ENCODE results near the gene SFXN1. TPM values are rescaled to one million over a fixed set of nuclear protein-coding genes. Genes with fewer than 3 reads are reported as not detected.

Gene SFXN1
- total and polyA plus RNA-seq, 4 experiments from 2014 or later: 75.9 to 111 (median 91.6) TPM

GRCh38 chr5:175465282-175465681, 13.1 kb upstream of the SFXN1 start:
- CTCF ChIA-PET (ENCODE audit: partially characterized antibody): interaction anchor here (0.7 to 2.8 kb wide), 32 partner anchors 9 to 254 kb away, joined by 3 to 45 read pairs (median 5); partner anchors contain the start of genes DRD1 and SFXN1
- POLR2A ChIA-PET (ENCODE audit: partially characterized antibody): interaction anchor here (1.2 to 5.9 kb wide), 3 partner anchors 12 to 52 kb away, joined by 3 to 42 read pairs (median 5); partner anchors contain the start of gene SFXN1
- Histone ChIP-seq H3K27ac (ENCODE audit: low read depth, low read length) (no peak overlapping the region), H3K9me3 (ENCODE audit: control insufficient read depth in 1 of 2, low read length in 2 of 2) (no peaks in the 10 kb centered on the region), H3K27me3 (ENCODE audit: insufficient read depth, low read length) (no peaks in the 10 kb centered on the region), H3K4me1 (ENCODE audit: insufficient read depth, low read length) (peaks cover 4% of the 10 kb centered on the region), H3K4me3 (ENCODE audit: low read length in 2 of 2) (no peak overlapping the region), H3K36me3 (ENCODE audit: insufficient read depth, low read length) (no peaks in the 10 kb centered on the region)
- Mint-ChIP-seq H3K4me1 (peaks cover 5 to 10% (median 6%) of the 10 kb centered on the region in 4 donors), H3K27ac (no peak overlapping the region), H3K27me3 (peaks cover 0 to 5% of the 10 kb centered on the region in 2 donors), H3K36me3 (no peaks in the 10 kb centered on the region), H3K4me3 (no peak overlapping the region), H3K9me3 (no peaks in the 10 kb centered on the region)
- intact Hi-C loops (cut with micrococcal nuclease): loop anchor here (2.0 kb wide), 1 partner anchor 14 kb away; the partner anchor contains the start of gene SFXN1
- DNase-seq: no peak

DNA sequence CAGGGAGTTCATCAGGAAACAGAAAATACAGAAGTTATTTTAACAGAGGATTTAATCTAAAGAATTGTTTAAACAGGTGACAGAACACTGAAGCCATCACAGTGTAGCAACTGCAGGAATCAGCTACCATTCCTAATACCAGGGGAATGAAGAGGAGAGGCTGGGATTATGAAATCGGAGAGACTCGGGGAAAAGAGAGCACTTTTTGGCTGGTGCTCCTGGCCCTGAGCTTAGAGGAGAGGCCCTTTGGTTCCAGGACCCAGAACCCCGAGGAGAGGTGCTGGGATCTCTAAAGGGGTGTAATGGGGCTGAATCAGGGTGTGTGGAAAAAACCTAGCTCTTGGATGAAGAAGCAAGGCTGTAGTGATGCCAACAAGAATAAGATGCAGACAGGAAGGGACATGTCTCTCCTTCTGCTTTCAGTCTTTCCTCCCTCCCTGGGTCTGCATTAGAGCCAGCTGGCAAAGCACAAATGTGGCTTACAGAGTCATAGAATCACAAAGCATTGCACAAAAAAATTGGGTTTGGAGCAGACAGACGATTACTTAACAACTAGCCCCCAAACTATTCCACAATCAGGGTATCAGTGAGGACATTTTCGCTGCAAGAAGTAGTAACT, 11.6 kb upstream of the SFXN1 start:
- Mint-ChIP-seq H3K27me3 (peaks cover 0 to 4% of the 10 kb centered on the region in 2 donors), H3K4me1 (peaks cover 5 to 15% (median 7%) of the 10 kb centered on the region in 4 donors), H3K9me3 (no peaks in the 10 kb centered on the region), H3K36me3 (no peaks in the 10 kb centered on the region), H3K27ac (no peak overlapping the region), H3K4me3 (no peak overlapping the region)
- no peaks in the 10 kb centered on the region for H3K36me3 ChIP-seq (ENCODE audit: insufficient read depth, low read length)
- peaks cover 4% of the 10 kb centered on the region for H3K4me1 ChIP-seq (ENCODE audit: insufficient read depth, low read length)
- ChIA-PET CTCF (ENCODE audit: partially characterized antibody) (interaction anchor here (0.8 to 1.8 kb wide), 4 partner anchors 11 to 68 kb away, joined by 3 read pairs; partner anchors contain the start of gene SFXN1), POLR2A (ENCODE audit: partially characterized antibody) (interaction anchor here (5.9 kb wide), 1 partner anchor 11 kb away, joined by 42 read pairs; the partner anchor contains the start of gene SFXN1)
- no peaks in the 10 kb centered on the region for H3K27me3 ChIP-seq (ENCODE audit: insufficient read depth, low read length)
- no peak overlapping the region for H3K4me3 ChIP-seq (ENCODE audit: low read length in 2 of 2)
- no peak for DNase-seq
- intact Hi-C loops (cut with micrococcal nuclease): no loop called here
- H3K27ac ChIP-seq (ENCODE audit: low read depth, low read length): no peak overlapping the region
- H3K9me3 ChIP-seq (ENCODE audit: control insufficient read depth in 1 of 2, low read length in 2 of 2): no peaks in the 10 kb centered on the region

- Mint-ChIP-seq H3K4me3 (no peak overlapping the region), H3K36me3 (no peaks in the 10 kb centered on the region), H3K27me3 (peaks cover 0 to 4% of the 10 kb centered on the region in 2 donors), H3K9me3 (no peaks in the 10 kb centered on the region), H3K4me1 (peaks cover 5 to 17% (median 7%) of the 10 kb centered on the region in 4 donors), H3K27ac (no peak overlapping the region)
- Histone ChIP-seq H3K27ac (ENCODE audit: low read depth, low read length) (no peak overlapping the region), H3K27me3 (ENCODE audit: insufficient read depth, low read length) (no peaks in the 10 kb centered on the region), H3K4me3 (ENCODE audit: low read length in 2 of 2) (no peak overlapping the region), H3K36me3 (ENCODE audit: insufficient read depth, low read length) (no peaks in the 10 kb centered on the region), H3K9me3 (ENCODE audit: control insufficient read depth in 1 of 2, low read length in 2 of 2) (no peaks in the 10 kb centered on the region), H3K4me1 (ENCODE audit: insufficient read depth, low read length) (peaks cover 4% of the 10 kb centered on the region)
- ChIA-PET CTCF (ENCODE audit: partially characterized antibody) (no interaction called here), POLR2A (ENCODE audit: partially characterized antibody) (interaction anchor here (5.9 kb wide), 1 partner anchor 9 kb away, joined by 42 read pairs; the partner anchor contains the start of gene SFXN1)
- no peak for DNase-seq
- intact Hi-C loops (cut with micrococcal nuclease): no loop called here
Measured at GRCh38 chr5:175467983-175468690, 10.2 kb upstream of the SFXN1 start.

- Mint-ChIP-seq H3K27me3 (peaks cover 0 to 4% of the 10 kb centered on the region in 2 donors), H3K4me3 (no peak overlapping the region), H3K27ac (no peak overlapping the region), H3K36me3 (no peaks in the 10 kb centered on the region), H3K4me1 (peaks cover 5 to 17% (median 7%) of the 10 kb centered on the region in 4 donors), H3K9me3 (no peaks in the 10 kb centered on the region)
- no peak overlapping the region for H3K27ac ChIP-seq (ENCODE audit: low read depth, low read length)
- no peaks in the 10 kb centered on the region for H3K36me3 ChIP-seq (ENCODE audit: insufficient read depth, low read length)
- peaks cover 4% of the 10 kb centered on the region for H3K4me1 ChIP-seq (ENCODE audit: insufficient read depth, low read length)
- H3K9me3 ChIP-seq (ENCODE audit: control insufficient read depth in 1 of 2, low read length in 2 of 2): no peaks in the 10 kb centered on the region
- no peak overlapping the region for H3K4me3 ChIP-seq (ENCODE audit: low read length in 2 of 2)
- POLR2A ChIA-PET (ENCODE audit: partially characterized antibody): interaction anchor here (1.3 kb wide), 1 partner anchor 9 kb away, joined by 3 read pairs; the partner anchor contains the start of gene SFXN1
- CTCF ChIA-PET (ENCODE audit: partially characterized antibody): interaction anchor here (1.5 kb wide), 1 partner anchor 11 kb away, joined by 5 read pairs; no protein-coding TSS in a partner anchor
- H3K27me3 ChIP-seq (ENCODE audit: insufficient read depth, low read length): no peaks in the 10 kb centered on the region
- intact Hi-C loops (cut with micrococcal nuclease): no loop called here
- no peak for DNase-seq
Measured at GRCh38 chr5:175468892-175469291, 9.5 kb upstream of the SFXN1 start.

DNA sequence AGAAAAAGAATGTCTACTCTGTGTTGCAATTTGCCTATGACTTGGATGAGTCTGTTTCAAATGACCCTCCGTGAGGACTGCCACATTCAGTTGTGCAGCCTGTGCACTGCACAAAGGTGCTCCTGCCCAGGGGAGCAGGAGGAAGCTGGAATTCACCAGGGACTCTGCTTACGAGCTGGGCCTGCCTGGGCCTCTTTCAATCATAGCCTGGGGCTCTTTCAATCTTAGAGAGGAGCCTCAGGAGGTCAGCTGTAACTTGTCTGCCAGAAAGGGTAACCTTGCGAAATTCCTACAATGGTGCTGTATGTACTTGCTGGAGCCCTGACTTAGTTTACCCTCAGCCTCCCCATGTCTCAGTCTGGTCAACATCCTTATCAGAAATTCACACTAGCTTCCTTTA, 8.4 kb upstream of the SFXN1 start:
- H3K27ac Mint-ChIP-seq: no peak overlapping the region
- H3K4me3 Mint-ChIP-seq: no peak overlapping the region
- Histone ChIP-seq H3K4me3 (ENCODE audit: low read length in 2 of 2) (no peak overlapping the region), H3K4me1 (ENCODE audit: insufficient read depth, low read length) (peaks cover 1% of the 10 kb centered on the region), H3K9me3 (ENCODE audit: control insufficient read depth in 1 of 2, low read length in 2 of 2) (no peaks in the 10 kb centered on the region), H3K27ac (ENCODE audit: low read depth, low read length) (no peak overlapping the region), H3K36me3 (ENCODE audit: insufficient read depth, low read length) (no peaks in the 10 kb centered on the region), H3K27me3 (ENCODE audit: insufficient read depth, low read length) (no peaks in the 10 kb centered on the region)
- no peaks in the 10 kb centered on the region for H3K9me3 Mint-ChIP-seq
- H3K4me1 Mint-ChIP-seq: peaks cover 0 to 11% (median 1%) of the 10 kb centered on the region in 4 donors
- ChIA-PET POLR2A (ENCODE audit: partially characterized antibody) (interaction anchor here (1.3 kb wide), 1 partner anchor 8 kb away, joined by 3 read pairs; the partner anchor contains the start of gene SFXN1), CTCF (ENCODE audit: partially characterized antibody) (interaction anchor here (1.5 kb wide), 1 partner anchor 10 kb away, joined by 5 read pairs; no protein-coding TSS in a partner anchor)
- intact Hi-C loops (cut with micrococcal nuclease): no loop called here
- H3K36me3 Mint-ChIP-seq: no peaks in the 10 kb centered on the region
- DNase-seq: no peak
- H3K27me3 Mint-ChIP-seq: peaks cover 0 to 4% of the 10 kb centered on the region in 2 donors

GRCh38 chr5:175470781-175471180, 7.6 kb upstream of the SFXN1 start:
- H3K4me3 Mint-ChIP-seq: no peak overlapping the region
- H3K27ac ChIP-seq (ENCODE audit: low read depth, low read length): no peak overlapping the region
- H3K36me3 ChIP-seq (ENCODE audit: insufficient read depth, low read length): no peaks in the 10 kb centered on the region
- H3K27me3 Mint-ChIP-seq: peaks cover 0 to 4% of the 10 kb centered on the region in 2 donors
- CTCF ChIA-PET (ENCODE audit: partially characterized antibody): no interaction called here
- no peaks in the 10 kb centered on the region for H3K9me3 Mint-ChIP-seq
- H3K36me3 Mint-ChIP-seq: no peaks in the 10 kb centered on the region
- H3K4me3 ChIP-seq (ENCODE audit: low read length in 2 of 2): no peak overlapping the region
- POLR2A ChIA-PET (ENCODE audit: partially characterized antibody): no interaction called here
- peaks cover 0 to 7% (median 2%) of the 10 kb centered on the region in 4 donors for H3K4me1 Mint-ChIP-seq
- H3K9me3 ChIP-seq (ENCODE audit: control insufficient read depth in 1 of 2, low read length in 2 of 2): no peaks in the 10 kb centered on the region
- H3K27me3 ChIP-seq (ENCODE audit: insufficient read depth, low read length): no peaks in the 10 kb centered on the region
- no peak overlapping the region for H3K27ac Mint-ChIP-seq
- intact Hi-C loops (cut with micrococcal nuclease): no loop called here
- DNase-seq: no peak
- no peaks in the 10 kb centered on the region for H3K4me1 ChIP-seq (ENCODE audit: insufficient read depth, low read length)

DNA sequence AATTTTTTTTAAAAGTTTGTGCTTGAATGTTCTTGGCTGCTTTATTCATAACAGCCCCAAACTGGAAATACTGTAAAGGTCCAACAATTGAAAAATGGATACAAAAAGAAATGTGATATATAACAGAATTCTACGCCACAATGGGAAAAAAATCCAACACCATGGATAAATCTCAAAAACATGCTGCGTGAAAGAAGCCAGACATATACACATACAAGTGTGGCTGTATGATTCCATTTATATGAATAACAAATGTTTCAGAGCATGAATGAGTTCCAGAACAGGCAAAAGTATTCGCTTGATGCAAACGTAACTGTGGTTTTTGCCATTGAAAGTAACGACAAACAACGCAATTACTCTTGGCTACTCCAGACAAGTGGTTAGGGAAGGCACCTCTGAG, 7.2 kb upstream of the SFXN1 start:
- H3K4me1 ChIP-seq (ENCODE audit: insufficient read depth, low read length): no peaks in the 10 kb centered on the region
- no peaks in the 10 kb centered on the region for H3K36me3 ChIP-seq (ENCODE audit: insufficient read depth, low read length)
- H3K27ac Mint-ChIP-seq: no peak overlapping the region
- CTCF ChIA-PET (ENCODE audit: partially characterized antibody): interaction anchor here (1.2 kb wide), 1 partner anchor 18 kb away, joined by 3 read pairs; no protein-coding TSS in a partner anchor
- H3K9me3 Mint-ChIP-seq: no peaks in the 10 kb centered on the region
- H3K27ac ChIP-seq (ENCODE audit: low read depth, low read length): no peak overlapping the region
- peaks cover 3 to 8% (median 5%) of the 10 kb centered on the region in 4 donors for H3K4me1 Mint-ChIP-seq
- POLR2A ChIA-PET (ENCODE audit: partially characterized antibody): no interaction called here
- no peaks in the 10 kb centered on the region for H3K27me3 ChIP-seq (ENCODE audit: insufficient read depth, low read length)
- H3K27me3 Mint-ChIP-seq: peaks cover 0 to 4% of the 10 kb centered on the region in 2 donors
- H3K4me3 Mint-ChIP-seq: no peak overlapping the region
- intact Hi-C loops (cut with micrococcal nuclease): no loop called here
- no peak for DNase-seq
- no peak overlapping the region for H3K4me3 ChIP-seq (ENCODE audit: low read length in 2 of 2)
- H3K36me3 Mint-ChIP-seq: no peaks in the 10 kb centered on the region
- no peaks in the 10 kb centered on the region for H3K9me3 ChIP-seq (ENCODE audit: control insufficient read depth in 1 of 2, low read length in 2 of 2)

Data from CD4-positive, alpha-beta memory T cell (primary cell).